PFSK-1 (cell line): ENCODE measurements around the gene PPP2R2C.

ENCODE experiments used
- POLR2AphosphoS5 ChIP-seq: IDR thresholded peaks from 2 replicates; pipeline ENCODE4 v1.6.1; 2012; ENCODE audit warnings: low read depth, mild to moderate bottlenecking, control low read depth, low read length, moderate library complexity
- REST ChIP-seq, 2 experiments: IDR thresholded peaks; 2 replicates each; pipeline versions ENCODE4 v1.6.1 to v1.8.0; 2011 to 2012; ENCODE audit warnings: low read depth in 2 of 2, low read length in 2 of 2, control low read depth in 1 of 2, inconsistent platforms in 1 of 2, mild to moderate bottlenecking in 1 of 2, moderate library complexity in 1 of 2; ENCODE audit not compliant: insufficient read depth in 1 of 2
- SIN3A ChIP-seq: IDR thresholded peaks from 2 replicates; pipeline ENCODE4 v1.6.1; 2012; ENCODE audit warnings: mild to moderate bottlenecking, low read length, moderate library complexity, borderline replicate concordance; ENCODE audit not compliant: insufficient read depth
- TAF1 ChIP-seq: IDR thresholded peaks from 2 replicates; pipeline ENCODE4 v1.6.1; 2012; ENCODE audit warnings: low read length, control low read depth, borderline replicate concordance; ENCODE audit not compliant: insufficient read depth

DNA sequence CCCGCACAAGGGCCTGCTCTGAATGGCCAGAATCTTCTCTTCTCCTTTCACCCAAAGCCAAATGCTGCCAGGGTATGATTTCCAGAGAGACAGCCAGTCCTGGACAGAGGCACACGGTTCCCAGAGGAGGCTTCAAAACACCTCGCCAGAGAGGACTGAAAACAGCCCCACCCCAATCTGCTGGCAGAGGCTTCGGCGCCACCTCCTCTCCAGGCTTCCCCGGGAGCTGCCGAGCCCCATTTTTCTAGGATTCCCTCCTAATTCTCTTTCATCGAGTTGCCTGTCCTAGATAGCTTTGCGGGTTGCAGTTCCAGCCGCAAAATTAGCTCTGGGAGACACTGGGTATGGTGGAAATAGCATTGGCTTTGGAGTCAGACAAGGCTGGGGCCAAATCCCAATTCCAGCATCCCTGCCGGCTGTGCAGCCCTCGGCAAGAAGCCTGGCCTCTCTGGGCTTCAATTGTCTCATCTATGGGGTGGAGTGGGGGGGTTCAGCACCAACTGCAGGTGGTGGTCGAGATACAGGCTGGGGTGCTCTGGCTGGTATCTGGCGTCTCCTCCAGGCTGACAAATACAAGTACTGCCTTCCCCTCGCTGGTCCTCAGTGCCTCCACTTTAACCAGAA, 22.6 kb downstream of the PPP2R2C start:
- TF ChIP-seq TAF1 (no peak), POLR2AphosphoS5 (no peak), REST (IDR thresholded peaks at IDR 0.05; ENCODE audit: insufficient read depth in 1 of 2, low read depth in 2 of 2, low read length in 2 of 2) (no peak), SIN3A (no peak)
